ENCODE data around the gene RELA. TPM values are rescaled to one million over a fixed set of nuclear protein-coding genes. Genes with fewer than 3 reads are reported as not detected.

RELA gene
- total and polyA plus RNA-seq, 2 of the 4 experiments (the other 2 are of a cell fraction) = 8.6 to 53.0 TPM

DNA sequence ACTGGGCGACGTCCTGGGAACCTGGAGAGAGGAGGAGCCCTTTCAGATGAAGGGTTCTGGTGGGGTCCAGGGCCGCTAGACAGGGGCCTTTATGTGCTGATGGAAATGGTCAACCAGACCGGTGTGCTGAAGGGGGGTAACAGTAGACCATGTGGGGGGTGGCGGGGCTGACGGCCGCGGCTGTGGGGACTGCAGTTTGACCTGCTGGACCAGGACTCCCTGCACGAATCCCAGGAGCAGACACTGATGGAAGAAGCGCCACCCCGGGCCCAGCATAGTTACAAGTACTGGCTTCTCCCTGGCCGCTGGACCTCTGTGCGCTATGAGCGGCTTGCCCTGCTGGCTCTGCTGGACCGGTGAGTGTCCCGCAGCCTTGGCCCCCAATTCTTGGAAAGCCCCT is 40.7 kb downstream of the RELA start:
- Histone ChIP-seq H3K4ac (ENCODE audit: low read depth, low read length) (no peak overlapping the region), H3K9ac (ENCODE audit: low read depth, low read length) (no peak overlapping the region), H3K14ac (replicated peaks; ENCODE audit: low read depth, low read length) (no peak overlapping the region), H3K4me1 (ENCODE audit: control insufficient read depth, insufficient read depth, low read length) (no peaks in the 10 kb centered on the region), H3K79me1 (ENCODE audit: low read depth in 1 of 2, low read length in 2 of 2) (peaks cover 17 to 29% of the 10 kb centered on the region in 2 experiments), H3K56ac (ENCODE audit: extremely low read depth, insufficient read depth, low read length) (no peak overlapping the region), H2BK20ac (ENCODE audit: low read depth, low read length) (no peak overlapping the region), H2BK5ac (ENCODE audit: low read depth, low read length, poor library complexity, severe bottlenecking) (no peak overlapping the region), H3K9me1 (ENCODE audit: insufficient read depth, low read length) (no peaks in the 10 kb centered on the region), H3K36me3 (ENCODE audit: control insufficient read depth, insufficient read depth, low read length) (peaks cover 80% of the 10 kb centered on the region), H3K27ac (ENCODE audit: insufficient read depth, low read length) (no peak overlapping the region), H2AK5ac (ENCODE audit: low read depth, low read length) (no peak overlapping the region), H3K27me3 (ENCODE audit: control insufficient read depth, insufficient read depth, low read length) (no peaks in the 10 kb centered on the region), H2AK9ac (replicated peaks; ENCODE audit: low read depth, low read length, poor library complexity) (no peak overlapping the region), H4K20me1 (ENCODE audit: insufficient read depth, low read length) (peaks cover 12% of the 10 kb centered on the region), H4K5ac (ENCODE audit: low read depth, low read length) (no peak overlapping the region), H2BK120ac (ENCODE audit: low read depth, low read length) (no peak overlapping the region), H2BK15ac (ENCODE audit: low read depth, low read length) (no peak overlapping the region), H2AFZ (replicated peaks; ENCODE audit: low read length, poor library complexity) (no peak overlapping the region), H3K4me3 (ENCODE audit: insufficient read depth, low read depth, low read length) (no peak overlapping the region), H4K8ac (ENCODE audit: low read depth in 2 of 2, low read length in 2 of 2) (no peak overlapping the region), H3K23ac (ENCODE audit: low read depth, low read length) (no peak overlapping the region), H3K18ac (ENCODE audit: low read depth, low read length) (no peak overlapping the region), H3K4me2 (ENCODE audit: low read depth, low read length) (no peak overlapping the region), H3K9me3 (ENCODE audit: control insufficient read depth, insufficient read depth, low read length) (no peaks in the 10 kb centered on the region), H4K91ac (ENCODE audit: insufficient read depth, low read depth, low read length) (no peak overlapping the region)
- DNase-seq = no peak
- CTCF ChIA-PET = no interaction called here
- WGBS, 2 experiments (ENCODE audit: extremely low coverage in 2 of 2, insufficient read length in 1 of 2) = 98% methylated on average over 11 of the region's 16 CpGs; no CpG with 5 or more reads in 1 of the 2 experiments
- intact Hi-C loops (cut with micrococcal nuclease) = no loop called here
- BruUV-seq (replicated peaks) = no TSS peak
- in situ Hi-C loops (cut with MboI; ENCODE audit: low sequenced_read_pairs) = no loop called here
- TF ChIP-seq MAFK (IDR thresholded peaks at IDR 0.05; ENCODE audit: low read depth, low read length) (no peak), CEBPB (IDR thresholded peaks at IDR 0.05; ENCODE audit: low read depth, low read length) (no peak), MXI1 (IDR thresholded peaks at IDR 0.05; ENCODE audit: borderline replicate concordance, low read depth, low read length) (no peak), RFX5 (IDR thresholded peaks at IDR 0.05; ENCODE audit: low read depth, low read length) (no peak), CHD1 (IDR thresholded peaks at IDR 0.05; ENCODE audit: low read depth, low read length) (no peak), BHLHE40 (IDR thresholded peaks at IDR 0.05; ENCODE audit: low read depth, low read length) (no peak), SMC3 (IDR thresholded peaks at IDR 0.05; ENCODE audit: low read depth, low read length) (no peak), NFE2L2 (IDR thresholded peaks at IDR 0.05; ENCODE audit: low read depth, low read length) (no peak), RCOR1 (IDR thresholded peaks at IDR 0.05; ENCODE audit: insufficient replicate concordance, low read length) (no peak)
- TF ChIP-seq, protein P1, sequence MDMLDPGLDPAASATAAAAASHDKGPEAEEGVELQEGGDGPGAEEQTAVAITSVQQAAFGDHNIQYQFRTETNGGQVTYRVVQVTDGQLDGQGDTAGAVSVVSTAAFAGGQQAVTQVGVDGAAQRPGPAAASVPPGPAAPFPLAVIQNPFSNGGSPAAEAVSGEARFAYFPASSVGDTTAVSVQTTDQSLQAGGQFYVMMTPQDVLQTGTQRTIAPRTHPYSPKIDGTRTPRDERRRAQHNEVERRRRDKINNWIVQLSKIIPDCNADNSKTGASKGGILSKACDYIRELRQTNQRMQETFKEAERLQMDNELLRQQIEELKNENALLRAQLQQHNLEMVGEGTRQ (IDR thresholded peaks at IDR 0.05; ENCODE audit: low read depth, low read length) = no peak
- TF ChIP-seq, protein P2, sequence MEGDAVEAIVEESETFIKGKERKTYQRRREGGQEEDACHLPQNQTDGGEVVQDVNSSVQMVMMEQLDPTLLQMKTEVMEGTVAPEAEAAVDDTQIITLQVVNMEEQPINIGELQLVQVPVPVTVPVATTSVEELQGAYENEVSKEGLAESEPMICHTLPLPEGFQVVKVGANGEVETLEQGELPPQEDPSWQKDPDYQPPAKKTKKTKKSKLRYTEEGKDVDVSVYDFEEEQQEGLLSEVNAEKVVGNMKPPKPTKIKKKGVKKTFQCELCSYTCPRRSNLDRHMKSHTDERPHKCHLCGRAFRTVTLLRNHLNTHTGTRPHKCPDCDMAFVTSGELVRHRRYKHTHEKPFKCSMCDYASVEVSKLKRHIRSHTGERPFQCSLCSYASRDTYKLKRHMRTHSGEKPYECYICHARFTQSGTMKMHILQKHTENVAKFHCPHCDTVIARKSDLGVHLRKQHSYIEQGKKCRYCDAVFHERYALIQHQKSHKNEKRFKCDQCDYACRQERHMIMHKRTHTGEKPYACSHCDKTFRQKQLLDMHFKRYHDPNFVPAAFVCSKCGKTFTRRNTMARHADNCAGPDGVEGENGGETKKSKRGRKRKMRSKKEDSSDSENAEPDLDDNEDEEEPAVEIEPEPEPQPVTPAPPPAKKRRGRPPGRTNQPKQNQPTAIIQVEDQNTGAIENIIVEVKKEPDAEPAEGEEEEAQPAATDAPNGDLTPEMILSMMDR (conservative IDR thresholded peaks at IDR 0.05; ENCODE audit: low read depth, low read length) = no peak
- TF ChIP-seq, protein P3, sequence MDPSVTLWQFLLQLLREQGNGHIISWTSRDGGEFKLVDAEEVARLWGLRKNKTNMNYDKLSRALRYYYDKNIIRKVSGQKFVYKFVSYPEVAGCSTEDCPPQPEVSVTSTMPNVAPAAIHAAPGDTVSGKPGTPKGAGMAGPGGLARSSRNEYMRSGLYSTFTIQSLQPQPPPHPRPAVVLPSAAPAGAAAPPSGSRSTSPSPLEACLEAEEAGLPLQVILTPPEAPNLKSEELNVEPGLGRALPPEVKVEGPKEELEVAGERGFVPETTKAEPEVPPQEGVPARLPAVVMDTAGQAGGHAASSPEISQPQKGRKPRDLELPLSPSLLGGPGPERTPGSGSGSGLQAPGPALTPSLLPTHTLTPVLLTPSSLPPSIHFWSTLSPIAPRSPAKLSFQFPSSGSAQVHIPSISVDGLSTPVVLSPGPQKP (IDR thresholded peaks at IDR 0.05; ENCODE audit: borderline replicate concordance, low read depth, low read length) = no peak
- POLR2A ChIA-PET (ENCODE audit: unreplicated experiment) = interaction anchor here (0.5 kb wide), 1 partner anchor 15 kb away, joined by 8 read pairs; no protein-coding TSS in a partner anchor
- dilution Hi-C loops (cut with HindIII; ENCODE audit: low sequenced_read_pairs, unreplicated experiment) = no loop called here
- ATAC-seq (ENCODE audit: low read depth) = no peak
